B cell (primary cell): ENCODE results near the gene UBB.

ENCODE experiments used
- CTCF ChIP-seq: fragments of 200-600 bp; IDR thresholded peaks from one replicate; pipeline ENCODE4 v1.8.0; 2022; ENCODE audit warnings: antibody characterized with exemption, mild to moderate bottlenecking
- EZH2 ChIP-seq: IDR thresholded peaks from 2 replicates; pipeline ENCODE4 v1.6.1; 2012; ENCODE audit warnings: borderline replicate concordance, low read depth, mild to moderate bottlenecking, moderate library complexity, low read length; ENCODE audit not compliant: insufficient read depth, poor library complexity, severe bottlenecking

DNA sequence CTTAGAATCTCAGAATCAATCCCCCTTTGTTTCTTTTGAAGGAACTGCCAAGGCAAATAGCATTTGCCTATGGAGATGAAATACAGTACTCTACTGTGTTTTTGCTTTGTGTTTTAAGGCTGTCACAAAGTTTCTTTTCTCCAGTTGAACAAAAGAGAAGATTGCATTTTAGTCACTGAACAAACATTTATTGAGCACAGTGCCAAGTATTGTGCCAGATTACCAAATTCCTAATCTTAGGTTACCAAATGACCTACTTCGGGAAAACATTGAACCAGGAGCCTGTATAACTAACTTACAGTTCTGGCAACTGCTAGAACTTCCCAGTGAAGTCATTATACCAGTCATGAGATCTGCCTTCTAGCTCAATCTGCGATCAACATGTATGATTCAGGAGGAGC lies 3.0 kb upstream of the UBB start:
- TF ChIP-seq CTCF, result no peak
- TF ChIP-seq EZH2, result no peak
